GM21515 (cell line): ENCODE results near the gene PLCB3.
"Not testable (repeated sequence)": the region's sequence is repeated elsewhere in the genome, so short reads cannot be mapped to it uniquely, and the experiment has no call there.

Experiments used
- ATAC-seq: cut with Tn5 transposase; IDR thresholded peaks from one replicate; pipeline ENCODE4 v1.9.1; 2021; ENCODE audit not compliant: unreplicated experiment

The PLCB3 gene

GRCh38 chr11:64303109-64304031 lies 52.0 kb downstream of the PLCB3 start:
- no peak for ATAC-seq

- no peak for ATAC-seq
These were observed 52.6 kb downstream of the PLCB3 start for GRCh38 chr11:64304032-64304315.

DNA sequence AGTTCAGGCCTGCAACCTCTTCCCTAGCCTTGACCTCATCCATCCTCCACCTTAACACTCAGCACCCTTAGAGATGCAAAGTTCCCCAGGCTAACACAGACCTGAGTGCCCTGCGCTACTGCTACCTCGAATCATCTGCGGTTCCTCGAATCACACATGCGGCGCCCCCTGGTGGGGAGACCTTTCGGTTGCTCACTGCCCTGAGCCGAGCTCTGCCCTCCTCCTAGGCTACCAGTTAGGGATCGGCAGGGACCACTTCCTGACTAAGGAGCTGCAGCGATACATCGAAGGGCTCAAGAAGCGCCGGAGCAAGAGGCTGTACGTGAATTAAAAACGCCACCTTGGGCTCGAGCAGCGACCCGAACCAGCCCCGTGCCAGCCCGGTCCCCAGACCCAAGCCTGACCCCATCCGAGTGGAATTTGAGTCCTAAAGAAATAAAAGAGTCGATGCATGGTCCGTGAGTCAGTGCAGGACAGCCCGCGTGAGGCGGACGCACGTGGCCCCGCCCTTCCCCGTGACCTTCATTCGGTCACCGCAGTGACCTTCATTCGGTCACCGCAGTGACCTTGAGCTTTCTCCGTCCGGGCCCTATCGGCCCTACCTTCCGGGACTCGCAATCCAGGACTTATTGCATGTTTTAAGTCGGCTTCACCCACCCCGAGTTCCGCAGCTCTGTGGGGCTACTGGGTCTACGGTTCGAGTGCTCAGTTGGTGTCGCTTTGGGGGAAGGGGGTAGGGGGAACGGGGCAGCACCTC lies 53.2 kb downstream of the PLCB3 start:
- peak; percentile 31 for ATAC-seq

- ATAC-seq: peak; percentile 63
These were observed 53.9 kb downstream of the PLCB3 start, which contains the start of gene ESRRA for GRCh38 chr11:64305075-64305690. Gene ESRRA, plus strand, starts transcription at chr11:64305524. Its CDS starts 1,656 bp downstream, at chr11:64307180.

DNA sequence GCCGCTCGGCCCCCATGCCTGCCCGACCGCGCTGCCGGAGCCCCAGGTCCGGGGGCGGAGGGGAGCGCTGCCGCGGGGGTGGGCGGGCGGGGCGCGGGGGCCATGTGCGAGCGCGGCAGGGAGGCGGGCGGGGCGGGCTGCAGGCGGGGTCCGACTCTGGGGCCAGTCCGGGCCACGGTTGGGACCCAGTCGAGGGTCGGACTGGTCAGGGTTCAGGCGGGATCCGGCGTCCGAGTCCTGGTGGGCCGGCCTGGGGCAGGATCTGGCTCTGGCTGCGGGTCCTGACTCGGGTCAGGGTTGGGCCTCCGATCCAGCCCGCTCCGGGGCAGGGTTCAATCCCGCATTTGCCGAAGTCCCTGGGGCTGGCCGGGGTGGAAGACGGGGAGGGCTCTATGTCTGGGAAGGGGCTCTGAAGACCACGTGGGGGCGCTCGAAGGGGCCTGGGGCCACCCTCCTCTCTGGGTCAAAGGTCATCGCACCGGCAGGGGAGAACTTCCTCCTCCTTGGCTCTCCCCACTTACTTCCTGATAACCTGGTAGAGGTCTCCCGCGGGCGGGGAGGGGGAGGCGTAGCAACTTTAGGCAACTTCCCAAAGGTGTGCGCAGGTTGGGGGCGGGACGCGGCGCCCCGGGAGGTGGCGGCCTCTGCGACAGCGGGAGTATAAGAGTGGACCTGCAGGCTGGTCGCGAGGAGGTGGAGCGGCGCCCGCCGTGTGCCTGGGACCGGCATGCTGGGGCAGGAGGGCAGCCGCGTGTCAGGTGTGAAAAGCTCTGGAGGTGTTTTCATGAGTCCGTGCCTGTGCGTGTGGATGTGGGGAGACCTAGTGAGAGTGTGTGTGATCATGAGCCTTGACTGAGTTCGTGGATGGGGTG lies 54.6 kb downstream of the PLCB3 start:
- ATAC-seq: peak; percentile 24

DNA sequence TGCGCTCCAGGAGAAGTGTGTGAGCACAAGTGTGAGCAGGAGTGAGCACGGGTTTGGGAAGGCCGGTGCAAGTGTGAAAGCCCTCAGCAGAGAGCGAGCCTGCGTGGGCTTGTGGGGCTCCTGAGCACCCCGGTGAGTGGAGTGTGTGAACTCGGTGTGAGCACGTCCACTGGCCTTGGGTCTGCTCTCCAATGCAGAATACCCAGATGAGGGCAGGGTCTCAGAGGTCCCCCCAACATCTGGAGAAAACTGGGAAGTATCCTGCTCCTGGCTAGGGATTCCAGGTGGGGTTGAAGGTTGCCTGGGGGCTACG lies 55.2 kb downstream of the PLCB3 start:
- no peak for ATAC-seq

GRCh38 chr11:64306876-64307622 lies 55.7 kb downstream of the PLCB3 start:
- ATAC-seq: no peak

- not testable (repeated sequence) for ATAC-seq
These were observed 56.5 kb downstream of the PLCB3 start for GRCh38 chr11:64307795-64308194.

DNA sequence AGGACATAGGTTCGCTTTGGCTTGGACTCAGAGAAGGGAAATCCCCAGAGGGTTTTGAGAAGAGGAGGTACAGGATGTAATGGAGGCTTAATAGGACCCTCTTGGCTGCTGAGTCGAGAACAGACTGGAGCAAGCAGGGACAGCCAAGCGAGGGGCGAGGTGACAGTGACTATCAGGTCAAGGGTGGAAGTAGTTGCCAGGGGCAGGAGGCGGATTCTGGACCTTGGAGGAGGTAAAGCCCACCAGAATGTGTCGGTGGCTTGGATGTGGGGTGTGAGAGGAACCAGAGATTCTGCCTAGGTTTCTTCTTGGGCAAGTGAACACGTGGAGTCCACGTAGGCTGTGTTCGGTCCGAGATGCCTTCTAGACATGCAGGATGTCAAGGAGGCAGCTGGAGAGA lies 61.6 kb downstream of the PLCB3 start:
- no peak for ATAC-seq

GRCh38 chr11:64313491-64314145 lies 62.3 kb downstream of the PLCB3 start:
- ATAC-seq: no peak

DNA sequence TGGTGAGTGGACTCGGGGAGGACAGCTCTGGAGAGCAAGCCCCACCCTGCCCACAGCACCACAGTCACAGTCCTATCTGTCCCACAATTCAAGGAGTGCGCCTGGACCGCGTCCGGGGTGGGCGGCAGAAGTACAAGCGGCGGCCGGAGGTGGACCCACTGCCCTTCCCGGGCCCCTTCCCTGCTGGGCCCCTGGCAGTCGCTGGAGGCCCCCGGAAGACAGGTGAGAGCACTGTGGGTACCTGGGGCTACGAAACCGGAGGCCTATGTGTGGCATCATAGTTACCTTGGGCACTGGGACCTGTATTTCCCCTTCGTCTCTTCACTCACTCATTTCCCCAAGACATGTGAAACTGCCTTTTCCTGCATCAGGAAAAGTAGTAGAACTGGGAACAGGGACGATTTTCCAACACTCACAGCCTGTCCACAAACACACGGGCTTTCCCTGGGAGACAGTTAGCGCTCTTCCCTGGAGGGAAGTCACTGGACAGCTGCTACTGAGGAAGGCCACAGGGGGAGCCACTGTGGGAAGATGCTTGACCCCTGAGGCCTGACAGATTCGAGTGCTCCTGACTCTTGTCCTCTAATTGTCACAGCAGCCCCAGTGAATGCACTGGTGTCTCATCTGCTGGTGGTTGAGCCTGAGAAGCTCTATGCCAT lies 62.9 kb downstream of the PLCB3 start:
- ATAC-seq: no peak

- ATAC-seq: no peak
These were observed 63.7 kb downstream of the PLCB3 start for GRCh38 chr11:64314805-64315561.

- not testable (repeated sequence) for ATAC-seq
These were observed 64.6 kb downstream of the PLCB3 start for GRCh38 chr11:64315667-64316526.

DNA sequence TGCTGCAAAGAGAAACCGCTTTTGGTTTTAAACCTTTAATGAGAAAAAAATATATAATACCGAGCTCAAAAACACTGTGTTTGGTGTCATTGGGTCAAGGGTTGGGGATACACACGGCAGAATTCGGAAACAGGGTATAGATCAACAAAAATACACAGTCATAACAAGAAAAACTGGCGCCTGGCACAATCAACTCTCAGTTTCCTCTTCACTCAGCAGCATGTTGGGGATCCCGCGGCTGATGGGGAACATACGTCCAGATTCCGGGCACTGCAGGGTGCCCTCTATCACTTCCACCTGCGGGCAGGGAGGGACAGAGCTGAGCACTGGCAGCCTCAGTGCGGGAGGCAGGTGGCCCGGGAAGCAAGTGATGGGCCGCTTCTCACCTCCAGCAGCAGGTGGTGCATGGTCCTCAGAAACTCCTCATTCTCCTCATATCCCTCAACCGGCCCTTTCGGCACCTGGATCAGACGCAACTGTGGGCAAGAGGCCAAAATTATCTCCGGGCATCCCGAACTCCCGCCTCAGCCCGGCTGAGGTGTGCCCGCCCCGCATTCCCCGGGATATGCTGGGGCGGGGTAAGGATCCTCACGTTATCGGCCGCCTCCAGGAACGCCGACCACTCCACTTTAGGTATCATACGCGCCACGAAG lies 65.5 kb downstream of the PLCB3 start:
- peak; percentile 1 for ATAC-seq

DNA sequence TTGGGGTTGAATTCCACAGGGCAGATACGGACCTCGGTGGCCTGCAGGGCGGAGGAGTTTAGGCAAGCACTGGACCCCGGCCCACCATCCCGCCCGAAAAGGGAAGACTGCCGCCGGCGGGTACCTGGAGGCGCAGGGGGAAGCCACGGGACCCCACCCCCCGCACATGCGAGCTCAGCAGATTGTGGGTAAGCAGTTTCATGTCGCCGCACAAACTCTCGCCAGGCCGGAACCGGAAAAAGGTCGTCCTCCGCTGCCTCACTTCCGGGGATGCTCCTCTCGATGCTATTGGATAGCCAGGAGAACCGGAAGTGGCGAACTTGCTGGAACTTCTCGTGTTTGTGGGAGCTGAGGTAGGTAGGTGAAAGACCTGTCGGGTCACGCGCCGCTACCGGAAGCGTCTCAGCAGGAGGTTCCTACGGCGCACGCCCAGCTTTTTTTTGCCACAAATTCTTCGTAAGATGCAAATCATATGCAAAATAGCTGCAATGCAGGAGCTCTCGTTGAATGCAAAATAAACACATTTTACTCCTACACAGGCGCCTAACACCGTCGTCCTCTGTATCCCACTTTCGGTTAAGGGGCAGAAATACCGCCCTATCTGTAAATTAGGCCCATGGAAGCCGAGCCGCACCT lies 66.1 kb downstream of the PLCB3 start, which contains the start of gene TRMT112:
Gene TRMT112 (minus strand): TSS at position 235 of the 636 bp plus-strand sequence. CDS start 33 bp downstream, at position 202.
- peak; percentile 54 for ATAC-seq
